HEK293 (cell line): Measurements from ENCODE around the gene CPXM2.

ENCODE experiments used
- OSR2 ChIP-seq: fragments of 450-650 bp; formaldehyde crosslinking; IDR thresholded peaks from 2 replicates; pipeline ENCODE4 v1.5.1; 2016; ENCODE audit warnings: missing biosample characterization, missing genetic modification characterization
- PRDM10 ChIP-seq: fragments of 450-650 bp; formaldehyde crosslinking; IDR thresholded peaks from 2 replicates; pipeline ENCODE4 v1.5.1; 2016; ENCODE audit warnings: missing biosample characterization, missing genetic modification characterization
- REST ChIP-seq: fragments of 450-650 bp; formaldehyde crosslinking; IDR thresholded peaks from 2 replicates; pipeline ENCODE4 v1.5.1; 2016; ENCODE audit warnings: missing biosample characterization, missing genetic modification characterization
- SCRT2 ChIP-seq: fragments of 450-650 bp; formaldehyde crosslinking; IDR thresholded peaks from 2 replicates; pipeline ENCODE4 v1.5.1; 2016; ENCODE audit warnings: missing biosample characterization, missing genetic modification characterization
- ZBTB26 ChIP-seq: fragments of 450-650 bp; formaldehyde crosslinking; optimal IDR thresholded peaks from 2 replicates; pipeline ENCODE3; 2016; ENCODE audit warnings: missing biosample characterization, mild to moderate bottlenecking, missing genetic modification characterization
- ZNF138 ChIP-seq: fragments of 450-650 bp; formaldehyde crosslinking; IDR thresholded peaks from 2 replicates; pipeline ENCODE4 v1.5.1; 2016; ENCODE audit warnings: missing biosample characterization, missing genetic modification characterization, borderline replicate concordance
- ZNF155 ChIP-seq: fragments of 450-650 bp; formaldehyde crosslinking; IDR thresholded peaks from 2 replicates; pipeline ENCODE4 v1.5.1; 2016; ENCODE audit warnings: missing biosample characterization, missing genetic modification characterization
- ZNF18 ChIP-seq: fragments of 450-650 bp; formaldehyde crosslinking; IDR thresholded peaks from 2 replicates; pipeline ENCODE4 v1.5.1; 2016; ENCODE audit warnings: missing biosample characterization, missing genetic modification characterization
- ZNF449 ChIP-seq: fragments of 450-650 bp; formaldehyde crosslinking; IDR thresholded peaks from 2 replicates; pipeline ENCODE4 v1.5.1; 2017; ENCODE audit warnings: missing biosample characterization, mild to moderate bottlenecking, missing genetic modification characterization, moderate library complexity
- ZNF513 ChIP-seq: fragments of 450-650 bp; IDR thresholded peaks from 2 replicates; pipeline ENCODE4 v1.5.1; 2018; ENCODE audit warnings: missing biosample characterization, missing genetic modification characterization
- ZNF692 ChIP-seq: fragments of 450-650 bp; formaldehyde crosslinking; IDR thresholded peaks from 2 replicates; pipeline ENCODE4 v1.5.1; 2016; ENCODE audit warnings: missing biosample characterization, missing genetic modification characterization
- ZNF707 ChIP-seq: fragments of 450-650 bp; formaldehyde crosslinking; IDR thresholded peaks from 2 replicates; pipeline ENCODE4 v1.5.1; 2016; ENCODE audit warnings: missing biosample characterization, missing genetic modification characterization
- ZNF776 ChIP-seq: fragments of 450-650 bp; formaldehyde crosslinking; IDR thresholded peaks from 2 replicates; pipeline ENCODE4 v1.5.0; 2017; ENCODE audit warnings: missing biosample characterization, missing genetic modification characterization, borderline replicate concordance

Gene CPXM2

GRCh38 chr10:123746520-123746919 lies 145.1 kb downstream of the CPXM2 start (continued):
- TF ChIP-seq ZBTB26 (no peak), SCRT2 (tag by site-specific recombination) (no peak), ZNF18 (tag by site-specific recombination) (no peak), ZNF513 (tag by site-specific recombination) (no peak), OSR2 (tag by site-specific recombination) (no peak), ZNF776 (no peak), PRDM10 (tag by site-specific recombination) (no peak), ZNF707 (tag by site-specific recombination) (no peak), ZNF692 (no peak), ZNF155 (no peak), ZNF449 (tag by site-specific recombination) (no peak), REST (tag by site-specific recombination) (no peak), ZNF138 (tag by site-specific recombination) (no peak)
